Natural killer cell treated with Interleukin-12 subunit alpha and Interleukin-12 subunit beta and Interleukin-15 and Interleukin-18, amount 100 ng/mL, for 72 hours (primary cell): ENCODE measurements around the gene AMBRA1. TPM values are rescaled to one million over a fixed set of nuclear protein-coding genes. Genes with fewer than 3 reads are reported as not detected.

Source experiments
- ATAC-seq, 2 donors: fragments of 150-1000 bp; cut with Tn5 transposase in 1 of 2; sonication (Bioruptor Pico), chemical (Tn5 transposase) in 1 of 2; 2 replicates each; pipeline ENCODE4 v1.10.0; 2021
- DNase-seq: peaks from one replicate; pipeline ENCODE4 v3.0.0; 2022; ENCODE audit warnings: low spot score
- H3K27ac Mint-ChIP-seq, 2 donors: 1 replicate in 1 of 2; 2 replicates in 1 of 2; pipeline ENCODE4 v1.8.0; 2022; ENCODE audit warnings: mixed read lengths in 2 of 2, mild to moderate bottlenecking in 1 of 2, moderate library complexity in 1 of 2
- H3K27me3 Mint-ChIP-seq, 2 donors: 1 replicate in 1 of 2; 2 replicates in 1 of 2; pipeline ENCODE4 v1.8.0; 2022; ENCODE audit warnings: mixed read lengths in 2 of 2
- H3K36me3 Mint-ChIP-seq: one replicate; pipeline ENCODE4 v1.8.0; 2022; ENCODE audit warnings: mixed read lengths
- H3K4me1 Mint-ChIP-seq, 2 donors: 1 replicate in 1 of 2; 2 replicates in 1 of 2; pipeline ENCODE4 v1.8.0; 2022; ENCODE audit warnings: low read depth in 2 of 2, mixed read lengths in 2 of 2, mild to moderate bottlenecking in 1 of 2
- H3K4me3 Mint-ChIP-seq: one replicate; pipeline ENCODE4 v1.8.0; 2022; ENCODE audit warnings: mixed read lengths
- H3K9me3 Mint-ChIP-seq: 2 replicates; pipeline ENCODE4 v1.8.0; 2022; ENCODE audit warnings: mixed read lengths
- total RNA-seq, 2 donors: library from RNA; stranded (reverse); gene quantifications; one replicate each; pipeline ENCODE4 v1.2.3, GENCODE V29; 2022

Gene AMBRA1
- total RNA-seq, 2 donors from 2014 or later: 50.7 to 72.4 TPM

- DNase-seq (peak; percentile 89), ATAC-seq (peak; percentile 84 to 88)
- peaks cover 16 to 17% of the 10 kb centered on the region in 2 donors for H3K27me3 Mint-ChIP-seq
- H3K4me3 Mint-ChIP-seq: peak overlapping the region; percentile 82
- H3K9me3 Mint-ChIP-seq: no peaks in the 10 kb centered on the region
- no peak overlapping the region for H3K27ac Mint-ChIP-seq
- H3K4me1 Mint-ChIP-seq: peaks cover 11 to 23% of the 10 kb centered on the region in 2 donors
- H3K36me3 Mint-ChIP-seq: no peaks in the 10 kb centered on the region
These were observed 201.2 kb downstream of the AMBRA1 start for GRCh38 chr11:46392421-46393230.

- Mint-ChIP-seq H3K9me3 (no peaks in the 10 kb centered on the region), H3K27me3 (peaks cover 23% of the 10 kb centered on the region in 2 donors), H3K27ac (no peak within 1 kb of the TSS), H3K4me1 (peaks cover 11 to 27% of the 10 kb centered on the region in 2 donors), H3K36me3 (no peaks in the 10 kb centered on the region), H3K4me3 (peak within 1 kb of the TSS; percentile 82)
- no peak for DNase-seq
- peak; percentile 18 to 54 for ATAC-seq
These were observed 202.0 kb downstream of the AMBRA1 start, which contains the start of gene CHRM4 for GRCh38 chr11:46391578-46392420. TSS of gene CHRM4 (minus strand) at chr11:46391776. CDS start at chr11:46386557, 5,219 bp downstream.

- H3K4me3 Mint-ChIP-seq: no peak overlapping the region
- H3K27ac Mint-ChIP-seq: no peak overlapping the region
- H3K27me3 Mint-ChIP-seq: peaks cover 29% of the 10 kb centered on the region in 2 donors
- H3K9me3 Mint-ChIP-seq: no peaks in the 10 kb centered on the region
- H3K36me3 Mint-ChIP-seq: no peaks in the 10 kb centered on the region
- no peak for DNase-seq
- H3K4me1 Mint-ChIP-seq: peaks cover 17 to 30% of the 10 kb centered on the region in 2 donors
- no peak for ATAC-seq
These were observed 202.6 kb downstream of the AMBRA1 start for GRCh38 chr11:46391186-46391577.

GRCh38 chr11:46390331-46391171, 203.3 kb downstream of the AMBRA1 start:
- Mint-ChIP-seq H3K4me1 (peaks cover 18 to 33% of the 10 kb centered on the region in 2 donors), H3K4me3 (peak overlapping the region; percentile 60), H3K27me3 (peaks cover 33 to 35% of the 10 kb centered on the region in 2 donors), H3K27ac (no peak overlapping the region), H3K36me3 (no peaks in the 10 kb centered on the region), H3K9me3 (no peaks in the 10 kb centered on the region)
- DNase-seq (no peak), ATAC-seq (no peak)

- DNase-seq: peak; percentile 73
- Mint-ChIP-seq H3K4me3 (peak overlapping the region; percentile 60), H3K27ac (no peak overlapping the region), H3K9me3 (no peaks in the 10 kb centered on the region), H3K27me3 (peaks cover 33 to 35% of the 10 kb centered on the region in 2 donors), H3K36me3 (no peaks in the 10 kb centered on the region), H3K4me1 (peaks cover 18 to 33% of the 10 kb centered on the region in 2 donors)
- peak; percentile 67 to 70 for ATAC-seq
These were observed 204.1 kb downstream of the AMBRA1 start for GRCh38 chr11:46389450-46390330.

- Mint-ChIP-seq H3K27me3 (peaks cover 33 to 35% of the 10 kb centered on the region in 2 donors), H3K36me3 (no peaks in the 10 kb centered on the region), H3K4me3 (peak overlapping the region; percentile 60)
These were observed 205.0 kb downstream of the AMBRA1 start for GRCh38 chr11:46388619-46389449.

GRCh38 chr11:46387919-46388618, 205.8 kb downstream of the AMBRA1 start:
- peaks cover 13 to 31% of the 10 kb centered on the region in 2 donors for H3K4me1 Mint-ChIP-seq
- H3K9me3 Mint-ChIP-seq: no peaks in the 10 kb centered on the region
- H3K27me3 Mint-ChIP-seq: peaks cover 33 to 35% of the 10 kb centered on the region in 2 donors
- H3K27ac Mint-ChIP-seq: no peak overlapping the region
- H3K4me3 Mint-ChIP-seq: peak overlapping the region; percentile 12
- no peaks in the 10 kb centered on the region for H3K36me3 Mint-ChIP-seq
- ATAC-seq (peak in 1 of 2 donors; percentile 8), DNase-seq (no peak)

More at GRCh38 chr11:46388619-46389449, 205.0 kb downstream of the AMBRA1 start:
- H3K9me3 Mint-ChIP-seq: no peaks in the 10 kb centered on the region
- DNase-seq (no peak), ATAC-seq (no peak)
- no peak overlapping the region for H3K27ac Mint-ChIP-seq
- H3K4me1 Mint-ChIP-seq: peaks cover 18 to 33% of the 10 kb centered on the region in 2 donors

- no peaks in the 10 kb centered on the region for H3K9me3 Mint-ChIP-seq
- H3K27ac Mint-ChIP-seq: no peak overlapping the region
- ATAC-seq (no peak), DNase-seq (no peak)
- H3K27me3 Mint-ChIP-seq: peaks cover 27 to 31% of the 10 kb centered on the region in 2 donors
- H3K4me1 Mint-ChIP-seq: peaks cover 7 to 25% of the 10 kb centered on the region in 2 donors
- no peak overlapping the region for H3K4me3 Mint-ChIP-seq
- no peaks in the 10 kb centered on the region for H3K36me3 Mint-ChIP-seq
These were observed 206.4 kb downstream of the AMBRA1 start for GRCh38 chr11:46387456-46387855.

- H3K4me1 Mint-ChIP-seq: peaks cover 6 to 29% of the 10 kb centered on the region in 2 donors
- DNase-seq (no peak), ATAC-seq (no peak)
- no peaks in the 10 kb centered on the region for H3K36me3 Mint-ChIP-seq
- H3K4me3 Mint-ChIP-seq: no peak overlapping the region
- peaks cover 27 to 35% of the 10 kb centered on the region in 2 donors for H3K27me3 Mint-ChIP-seq
- no peaks in the 10 kb centered on the region for H3K9me3 Mint-ChIP-seq
- H3K27ac Mint-ChIP-seq: no peak overlapping the region
These were observed 207.1 kb downstream of the AMBRA1 start for GRCh38 chr11:46386674-46387073.

- peaks cover 27 to 35% of the 10 kb centered on the region in 2 donors for H3K27me3 Mint-ChIP-seq
- H3K9me3 Mint-ChIP-seq: no peaks in the 10 kb centered on the region
- H3K4me3 Mint-ChIP-seq: no peak overlapping the region
- no peak overlapping the region for H3K27ac Mint-ChIP-seq
- ATAC-seq: no peak
- peaks cover 6 to 29% of the 10 kb centered on the region in 2 donors for H3K4me1 Mint-ChIP-seq
- no peaks in the 10 kb centered on the region for H3K36me3 Mint-ChIP-seq
- no peak for DNase-seq
These were observed 207.7 kb downstream of the AMBRA1 start for GRCh38 chr11:46386005-46386578.
